MG63 (cell line): ENCODE measurements around the gene ZNF547. TPM values are rescaled to one million over a fixed set of nuclear protein-coding genes. Genes with fewer than 3 reads are reported as not detected.

ENCODE experiments used
- DNase-seq: peaks from one replicate; pipeline ENCODE4 v3.0.0-alpha.2; 2020
- H3K27me3 ChIP-seq: fragments of 250-450 bp; sonication (Bioruptor Pico); 2 replicates; pipeline ENCODE4 v1.5.1; 2020; ENCODE audit warnings: mild to moderate bottlenecking, moderate library complexity
- H3K36me3 ChIP-seq: fragments of 250-450 bp; sonication (Bioruptor Pico); 2 replicates; pipeline ENCODE4 v1.5.1; 2020; ENCODE audit warnings: mild to moderate bottlenecking, moderate library complexity
- H3K4me3 ChIP-seq: fragments of 250-450 bp; sonication (Bioruptor Pico); 2 replicates; pipeline ENCODE4 v1.5.1; 2020; ENCODE audit warnings: mild to moderate bottlenecking, moderate library complexity
- H3K9me3 ChIP-seq: fragments of 250-450 bp; sonication (Bioruptor Pico); 2 replicates; pipeline ENCODE4 v1.5.1; 2020; ENCODE audit warnings: mild to moderate bottlenecking, moderate library complexity
- total RNA-seq: library from RNA; depleted of rRNA; stranded (reverse); fragments of >200 nt; shearing (Covaris generic); gene quantifications from 2 replicates; pipeline ENCODE4 v1.2.3, GENCODE V29; 2014; ENCODE audit warnings: low replicate concordance; rRNA removed

ZNF547 gene
- total RNA-seq: 6.5 and 10.6 TPM in 2 replicates

GRCh38 chr19:57362997-57363687, at the start of gene ZNF547, which contains the start of gene TRAPPC2B:
TSS of gene ZNF547 (plus strand) at chr19:57363551. CDS start at chr19:57368556, 5,005 bp downstream.
TSS of gene TRAPPC2B (plus strand) at chr19:57363551. CDS start at chr19:57364834, 1,283 bp downstream.
- peak within 1 kb of the TSS; percentile 73 for H3K4me3 ChIP-seq
- H3K36me3 ChIP-seq: peaks cover 30% of the 10 kb centered on the region
- peak; percentile 99 for DNase-seq
- H3K27me3 ChIP-seq: no peaks in the 10 kb centered on the region
- no peaks in the 10 kb centered on the region; the same call in 1 of the 2 replicates for H3K9me3 ChIP-seq

- Histone ChIP-seq H3K4me3 (no peak overlapping the region), H3K9me3 (peaks cover 7% of the 10 kb centered on the region), H3K27me3 (peaks cover 16% of the 10 kb centered on the region), H3K36me3 (no peaks in the 10 kb centered on the region)
- no peak for DNase-seq
Observed at GRCh38 chr19:57314146-57314545, 49.2 kb upstream of the ZNF547 start.

GRCh38 chr19:57317503-57317902, 45.8 kb upstream of the ZNF547 start:
- H3K36me3 ChIP-seq: peaks cover 7% of the 10 kb centered on the region
- H3K9me3 ChIP-seq: peaks cover 7% of the 10 kb centered on the region
- no peak for DNase-seq
- H3K27me3 ChIP-seq: peaks cover 16% of the 10 kb centered on the region
- H3K4me3 ChIP-seq: no peak overlapping the region

- DNase-seq: no peak
- Histone ChIP-seq H3K36me3 (peaks cover 28% of the 10 kb centered on the region), H3K9me3 (peaks cover 2% of the 10 kb centered on the region; the same call in 1 of the 2 replicates), H3K27me3 (peaks cover 6% of the 10 kb centered on the region; the same call in 1 of the 2 replicates), H3K4me3 (peak overlapping the region; percentile 91)
Observed at GRCh38 chr19:57319869-57320179, 43.5 kb upstream of the ZNF547 start.

GRCh38 chr19:57320180-57321084, 42.9 kb upstream of the ZNF547 start, which contains the start of gene ZNF543:
TSS of gene ZNF543 (plus strand) at chr19:57320472. CDS start at chr19:57320854, 382 bp downstream.
- Histone ChIP-seq H3K4me3 (peak within 1 kb of the TSS; percentile 91), H3K36me3 (peaks cover 34% of the 10 kb centered on the region), H3K9me3 (peaks cover 2% of the 10 kb centered on the region; the same call in 1 of the 2 replicates), H3K27me3 (peaks cover 3% of the 10 kb centered on the region; the same call in 1 of the 2 replicates)
- DNase-seq: peak; percentile 98

- Histone ChIP-seq H3K9me3 (no peaks in the 10 kb centered on the region), H3K27me3 (no peaks in the 10 kb centered on the region), H3K4me3 (peak overlapping the region; percentile 91), H3K36me3 (peaks cover 41% of the 10 kb centered on the region)
- no peak for DNase-seq
Observed at GRCh38 chr19:57321116-57321515, 42.2 kb upstream of the ZNF547 start.

GRCh38 chr19:57321751-57322150, 41.6 kb upstream of the ZNF547 start:
- no peak for DNase-seq
- H3K9me3 ChIP-seq: no peaks in the 10 kb centered on the region
- H3K4me3 ChIP-seq: peak overlapping the region; percentile 91
- peaks cover 47% of the 10 kb centered on the region for H3K36me3 ChIP-seq
- no peaks in the 10 kb centered on the region for H3K27me3 ChIP-seq

- Histone ChIP-seq H3K4me3 (no peak overlapping the region), H3K36me3 (peaks cover 77% of the 10 kb centered on the region), H3K9me3 (no peaks in the 10 kb centered on the region; the same call in 1 of the 2 replicates), H3K27me3 (no peaks in the 10 kb centered on the region)
- DNase-seq: no peak
Observed at GRCh38 chr19:57324992-57325391, 38.4 kb upstream of the ZNF547 start.

GRCh38 chr19:57327993-57328392, 35.4 kb upstream of the ZNF547 start:
- no peak for DNase-seq
- H3K9me3 ChIP-seq: no peaks in the 10 kb centered on the region; the same call in 1 of the 2 replicates
- H3K36me3 ChIP-seq: peaks cover 82% of the 10 kb centered on the region
- no peak overlapping the region for H3K4me3 ChIP-seq
- no peaks in the 10 kb centered on the region for H3K27me3 ChIP-seq

- H3K9me3 ChIP-seq: no peaks in the 10 kb centered on the region
- H3K4me3 ChIP-seq: no peak overlapping the region
- peaks cover 29% of the 10 kb centered on the region for H3K36me3 ChIP-seq
- H3K27me3 ChIP-seq: no peaks in the 10 kb centered on the region
- no peak for DNase-seq
Observed at GRCh38 chr19:57334191-57334590, 29.2 kb upstream of the ZNF547 start.

- peak; percentile 34 for DNase-seq
- no peaks in the 10 kb centered on the region for H3K27me3 ChIP-seq
- H3K4me3 ChIP-seq: no peak overlapping the region
- peaks cover 4% of the 10 kb centered on the region for H3K36me3 ChIP-seq
- no peaks in the 10 kb centered on the region for H3K9me3 ChIP-seq
Observed at GRCh38 chr19:57338877-57339276, 24.5 kb upstream of the ZNF547 start.

GRCh38 chr19:57342582-57342981, 20.8 kb upstream of the ZNF547 start:
- no peak overlapping the region for H3K4me3 ChIP-seq
- no peak for DNase-seq
- H3K36me3 ChIP-seq: no peaks in the 10 kb centered on the region
- no peaks in the 10 kb centered on the region for H3K9me3 ChIP-seq
- H3K27me3 ChIP-seq: no peaks in the 10 kb centered on the region

GRCh38 chr19:57348136-57348535, 15.2 kb upstream of the ZNF547 start:
- Histone ChIP-seq H3K4me3 (no peak overlapping the region), H3K27me3 (no peaks in the 10 kb centered on the region), H3K36me3 (peaks cover 11% of the 10 kb centered on the region), H3K9me3 (no peaks in the 10 kb centered on the region)
- DNase-seq: peak; percentile 16

GRCh38 chr19:57350877-57351805, 12.2 kb upstream of the ZNF547 start, which contains the start of gene ZNF304:
TSS of gene ZNF304 (plus strand) at chr19:57351271. CDS start at chr19:57351665, 394 bp downstream.
- H3K27me3 ChIP-seq: no peaks in the 10 kb centered on the region
- H3K9me3 ChIP-seq: peaks cover 9% of the 10 kb centered on the region
- H3K36me3 ChIP-seq: peaks cover 41% of the 10 kb centered on the region
- peak within 1 kb of the TSS; percentile 96 for H3K4me3 ChIP-seq
- DNase-seq: peak; percentile 98

- no peaks in the 10 kb centered on the region for H3K27me3 ChIP-seq
- peaks cover 48% of the 10 kb centered on the region for H3K36me3 ChIP-seq
- H3K4me3 ChIP-seq: peak overlapping the region; percentile 96
- peaks cover 13% of the 10 kb centered on the region for H3K9me3 ChIP-seq
- DNase-seq: peak; percentile 8
Observed at GRCh38 chr19:57351867-57352266, 11.5 kb upstream of the ZNF547 start.

GRCh38 chr19:57355916-57356315, 7.4 kb upstream of the ZNF547 start:
- H3K36me3 ChIP-seq: peaks cover 76% of the 10 kb centered on the region
- H3K27me3 ChIP-seq: no peaks in the 10 kb centered on the region

More at GRCh38 chr19:57355916-57356315, 7.4 kb upstream of the ZNF547 start:
- no peak for DNase-seq
- Histone ChIP-seq H3K9me3 (peaks cover 19% of the 10 kb centered on the region), H3K4me3 (no peak overlapping the region)
